Uterine smooth muscle cell (primary cell): ENCODE data around the gene NLRP5. TPM values are rescaled to one million over a fixed set of nuclear protein-coding genes. Genes with fewer than 3 reads are reported as not detected.

ENCODE experiments used
- total RNA-seq: library from RNA; depleted of rRNA; stranded (reverse); fragments of >200 nt; gene quantifications from 2 replicates; pipeline ENCODE4 v1.2.3, GENCODE V29; 2014

NLRP5 gene
- not detected in 2 replicates for total RNA-seq

GRCh38 chr19:55986487-55986886 is at the start of gene NLRP5:
TSS of gene NLRP5 (plus strand) at chr19:55986775.

GRCh38 chr19:55947532-55947931 is 39.0 kb upstream of the NLRP5 start, which contains the start of gene NLRP8:
TSS of gene NLRP8 (plus strand) at chr19:55947832.

Other genes starting within 250 kb of the NLRP5 start
- gene NLRP9, start 248.4 kb upstream of the NLRP5 start, total RNA-seq = not detected in 2 replicates
- not detected in 2 replicates for gene RFPL4A, start 227.7 kb upstream of the NLRP5 start, total RNA-seq
- not detected in 2 replicates for gene RFPL4AL1, start 217.7 kb upstream of the NLRP5 start, total RNA-seq
- gene NLRP11, start 154.8 kb upstream of the NLRP5 start, total RNA-seq = not detected in 2 replicates
- gene NLRP4, start 150.2 kb upstream of the NLRP5 start, total RNA-seq = not detected in 2 replicates
- not detected in 2 replicates for gene NLRP13, start 54.4 kb upstream of the NLRP5 start, total RNA-seq
- gene NLRP8, start 38.9 kb upstream of the NLRP5 start, total RNA-seq = not detected in 2 replicates
- 20.2 and 30.2 TPM in 2 replicates for gene ZNF787, start 134.5 kb downstream of the NLRP5 start, total RNA-seq
- gene ZNF444, start 154.5 kb downstream of the NLRP5 start, total RNA-seq = 12.9 and 13.9 TPM in 2 replicates
- gene GALP, start 189.2 kb downstream of the NLRP5 start, total RNA-seq = not detected in 2 replicates
- gene ZSCAN5B, start 211.0 kb downstream of the NLRP5 start, total RNA-seq = not detected in 2 replicates
- gene ZSCAN5C, start 215.5 kb downstream of the NLRP5 start, total RNA-seq = under 0.01 TPM in 1 of 2 replicates, not detected in the other